ENCODE results near the gene ARID3C.

DNA sequence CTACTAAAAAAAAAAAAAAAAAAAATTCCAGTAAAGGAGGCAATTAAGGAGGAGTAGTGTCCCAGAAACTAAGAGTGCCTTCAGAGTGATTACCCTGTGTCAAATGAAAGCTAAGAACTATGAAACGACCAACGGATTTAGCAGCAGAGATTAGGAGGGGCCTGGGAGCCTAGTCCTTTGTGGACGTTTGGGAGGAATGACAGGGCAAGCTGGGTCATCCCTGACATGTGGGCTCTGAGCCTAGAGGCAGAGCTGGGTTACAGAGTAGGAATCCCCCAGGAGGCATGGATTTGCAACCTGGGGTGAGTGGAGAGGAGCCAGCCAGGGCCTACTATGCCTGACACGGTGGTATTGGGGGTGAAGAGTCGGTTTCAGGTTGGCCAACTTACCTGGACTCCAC lies 4.3 kb upstream of the ARID3C start:
- TF ChIP-seq, protein P1, sequence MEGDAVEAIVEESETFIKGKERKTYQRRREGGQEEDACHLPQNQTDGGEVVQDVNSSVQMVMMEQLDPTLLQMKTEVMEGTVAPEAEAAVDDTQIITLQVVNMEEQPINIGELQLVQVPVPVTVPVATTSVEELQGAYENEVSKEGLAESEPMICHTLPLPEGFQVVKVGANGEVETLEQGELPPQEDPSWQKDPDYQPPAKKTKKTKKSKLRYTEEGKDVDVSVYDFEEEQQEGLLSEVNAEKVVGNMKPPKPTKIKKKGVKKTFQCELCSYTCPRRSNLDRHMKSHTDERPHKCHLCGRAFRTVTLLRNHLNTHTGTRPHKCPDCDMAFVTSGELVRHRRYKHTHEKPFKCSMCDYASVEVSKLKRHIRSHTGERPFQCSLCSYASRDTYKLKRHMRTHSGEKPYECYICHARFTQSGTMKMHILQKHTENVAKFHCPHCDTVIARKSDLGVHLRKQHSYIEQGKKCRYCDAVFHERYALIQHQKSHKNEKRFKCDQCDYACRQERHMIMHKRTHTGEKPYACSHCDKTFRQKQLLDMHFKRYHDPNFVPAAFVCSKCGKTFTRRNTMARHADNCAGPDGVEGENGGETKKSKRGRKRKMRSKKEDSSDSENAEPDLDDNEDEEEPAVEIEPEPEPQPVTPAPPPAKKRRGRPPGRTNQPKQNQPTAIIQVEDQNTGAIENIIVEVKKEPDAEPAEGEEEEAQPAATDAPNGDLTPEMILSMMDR (conservative IDR thresholded peaks at IDR 0.05; ENCODE audit: low read length): no peak
- no peak for TF ChIP-seq EZH2phosphoT487 (IDR thresholded peaks at IDR 0.05; ENCODE audit: borderline replicate concordance, low read depth, low read length)

All from OCI-LY7 (cell line).